ENCODE results near the gene MAPK8.
A peak's percentile ranks its signal among the peaks of the same experiment; 100 is the strongest.

The MAPK8 gene

GRCh38 chr10:48444861-48445841 lies 138.7 kb downstream of the MAPK8 start:
- in situ Hi-C loops (cut with MboI; ENCODE audit: low pct_unique_long_range_greater_than_20kb, low sequenced_read_pairs, unreplicated experiment): no loop called here
- TF ChIP-seq, protein P1, sequence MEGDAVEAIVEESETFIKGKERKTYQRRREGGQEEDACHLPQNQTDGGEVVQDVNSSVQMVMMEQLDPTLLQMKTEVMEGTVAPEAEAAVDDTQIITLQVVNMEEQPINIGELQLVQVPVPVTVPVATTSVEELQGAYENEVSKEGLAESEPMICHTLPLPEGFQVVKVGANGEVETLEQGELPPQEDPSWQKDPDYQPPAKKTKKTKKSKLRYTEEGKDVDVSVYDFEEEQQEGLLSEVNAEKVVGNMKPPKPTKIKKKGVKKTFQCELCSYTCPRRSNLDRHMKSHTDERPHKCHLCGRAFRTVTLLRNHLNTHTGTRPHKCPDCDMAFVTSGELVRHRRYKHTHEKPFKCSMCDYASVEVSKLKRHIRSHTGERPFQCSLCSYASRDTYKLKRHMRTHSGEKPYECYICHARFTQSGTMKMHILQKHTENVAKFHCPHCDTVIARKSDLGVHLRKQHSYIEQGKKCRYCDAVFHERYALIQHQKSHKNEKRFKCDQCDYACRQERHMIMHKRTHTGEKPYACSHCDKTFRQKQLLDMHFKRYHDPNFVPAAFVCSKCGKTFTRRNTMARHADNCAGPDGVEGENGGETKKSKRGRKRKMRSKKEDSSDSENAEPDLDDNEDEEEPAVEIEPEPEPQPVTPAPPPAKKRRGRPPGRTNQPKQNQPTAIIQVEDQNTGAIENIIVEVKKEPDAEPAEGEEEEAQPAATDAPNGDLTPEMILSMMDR (IDR thresholded peaks at IDR 0.05; ENCODE audit: extremely low read depth, insufficient read depth, missing control alignments): no peak
- DNase-seq (ENCODE audit: low spot score): peak; percentile 12

GRCh38 chr10:48445932-48446331 lies 139.5 kb downstream of the MAPK8 start:
- TF ChIP-seq, protein P1 (IDR thresholded peaks at IDR 0.05; ENCODE audit: extremely low read depth, insufficient read depth, missing control alignments): no peak
- no peak for DNase-seq (ENCODE audit: low spot score)
- in situ Hi-C loops (cut with MboI; ENCODE audit: low pct_unique_long_range_greater_than_20kb, low sequenced_read_pairs, unreplicated experiment): no loop called here

GRCh38 chr10:48446785-48447184 lies 140.3 kb downstream of the MAPK8 start:
- TF ChIP-seq, protein P1 (IDR thresholded peaks at IDR 0.05; ENCODE audit: extremely low read depth, insufficient read depth, missing control alignments): no peak
- DNase-seq (ENCODE audit: low spot score): peak; percentile 19
- in situ Hi-C loops (cut with MboI; ENCODE audit: low pct_unique_long_range_greater_than_20kb, low sequenced_read_pairs, unreplicated experiment): no loop called here

DNA sequence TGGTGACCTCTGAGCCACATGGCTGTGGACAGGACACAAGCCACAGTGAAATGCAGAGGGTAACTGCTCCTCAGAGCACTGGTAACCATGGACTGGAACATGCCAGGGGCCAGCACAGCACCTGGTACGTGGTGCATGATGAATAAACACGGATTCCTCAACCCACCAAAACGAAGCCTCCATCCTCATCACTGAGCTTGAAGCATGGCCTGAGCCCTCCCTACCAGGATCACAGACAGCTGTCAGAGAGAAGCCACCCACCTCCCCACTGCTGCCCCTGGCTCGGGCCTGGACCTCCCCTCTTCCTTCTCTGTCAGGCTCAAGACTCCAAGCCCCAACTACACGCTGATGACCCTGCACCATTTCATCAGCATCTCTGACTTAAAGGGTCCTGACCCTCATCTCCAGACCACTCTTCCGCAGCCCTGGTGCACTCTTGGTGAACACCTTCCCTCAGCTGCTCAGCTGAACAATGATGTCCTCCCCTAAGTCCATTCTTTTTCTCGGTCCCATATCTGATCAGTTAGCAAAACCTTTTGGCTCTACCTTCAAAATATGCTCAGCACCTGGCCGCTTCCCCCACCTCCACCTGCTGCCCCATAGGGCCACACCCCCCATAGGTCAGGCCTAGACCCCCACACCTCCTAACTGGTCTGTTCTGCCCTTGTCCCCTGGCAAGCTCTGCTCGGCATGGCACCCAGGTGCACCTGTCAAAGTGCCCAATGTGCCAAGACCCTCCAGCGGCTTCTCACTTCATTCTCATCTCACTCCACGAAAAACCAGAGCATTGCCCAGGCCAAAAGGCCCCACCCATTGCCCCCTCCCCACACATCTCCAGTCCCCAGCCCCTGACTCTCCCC lies 141.1 kb downstream of the MAPK8 start:
- in situ Hi-C loops (cut with MboI; ENCODE audit: low pct_unique_long_range_greater_than_20kb, low sequenced_read_pairs, unreplicated experiment): no loop called here
- TF ChIP-seq, protein P1 (IDR thresholded peaks at IDR 0.05; ENCODE audit: extremely low read depth, insufficient read depth, missing control alignments): no peak
- DNase-seq (ENCODE audit: low spot score): peak; percentile 16

DNA sequence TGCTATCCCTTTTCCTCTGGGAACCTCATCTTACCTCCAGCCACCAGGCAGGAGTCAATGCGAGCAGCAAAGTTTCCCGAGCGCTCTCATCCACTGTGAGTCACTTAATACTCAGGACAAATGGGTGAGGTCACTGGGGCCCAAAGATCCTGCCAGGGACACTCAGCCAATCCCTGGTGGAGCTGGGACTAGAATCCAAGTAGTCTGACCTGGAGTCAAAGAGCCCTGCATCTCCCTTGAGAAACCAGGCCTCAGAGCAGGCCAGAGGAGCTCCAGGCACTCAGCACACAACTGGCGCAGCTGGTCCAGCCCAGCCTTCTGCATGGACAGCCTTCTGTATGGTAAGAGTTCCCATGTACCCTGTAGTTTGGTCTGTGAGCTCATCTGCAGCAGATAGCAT lies 142.3 kb downstream of the MAPK8 start:
- DNase-seq (ENCODE audit: low spot score): peak; percentile 29
- in situ Hi-C loops (cut with MboI; ENCODE audit: low pct_unique_long_range_greater_than_20kb, low sequenced_read_pairs, unreplicated experiment): no loop called here
- TF ChIP-seq, protein P1 (IDR thresholded peaks at IDR 0.05; ENCODE audit: extremely low read depth, insufficient read depth, missing control alignments): no peak

DNA sequence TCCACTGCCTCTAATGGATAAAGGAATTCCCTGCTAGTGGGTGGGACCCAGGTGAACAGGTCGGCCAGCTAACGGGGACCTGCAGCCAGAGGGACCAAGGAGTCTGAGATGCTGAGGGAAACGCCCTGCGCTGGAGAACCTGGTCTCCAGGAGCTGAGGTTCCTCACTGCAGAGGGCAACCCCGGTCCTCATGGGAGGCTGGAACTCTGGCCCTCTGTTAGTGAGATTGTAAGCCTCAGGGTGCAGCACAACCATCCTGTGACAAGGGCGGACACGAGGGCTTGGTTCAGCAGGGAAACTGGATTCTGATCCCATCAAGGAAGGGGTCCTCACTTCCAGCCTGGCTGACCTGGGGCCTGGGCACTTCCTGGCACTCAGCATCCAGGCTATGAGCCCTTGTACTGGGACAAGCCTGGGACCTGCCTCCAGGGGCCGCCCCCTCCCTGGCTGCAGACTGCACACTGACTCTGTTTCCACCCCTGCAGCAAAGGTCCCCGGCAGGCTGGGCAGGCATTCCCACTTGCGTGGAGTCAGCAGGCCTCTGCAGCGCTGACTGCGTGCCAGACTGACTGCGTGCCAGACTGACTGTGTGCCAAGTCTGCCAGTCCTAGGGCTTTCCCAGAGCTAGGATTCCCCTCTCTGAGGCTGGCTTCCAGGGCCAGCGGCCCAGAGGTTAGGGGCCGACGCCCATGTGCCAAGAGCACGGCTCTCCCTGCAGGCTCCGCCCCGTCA lies 143.2 kb downstream of the MAPK8 start:
- TF ChIP-seq, protein P1 (IDR thresholded peaks at IDR 0.05; ENCODE audit: extremely low read depth, insufficient read depth, missing control alignments): no peak
- no peak for DNase-seq (ENCODE audit: low spot score)
- in situ Hi-C loops (cut with MboI; ENCODE audit: low pct_unique_long_range_greater_than_20kb, low sequenced_read_pairs, unreplicated experiment): no loop called here
